Smooth muscle cell (in vitro differentiated cells): ENCODE results near the gene CHMP1B. TPM values are rescaled to one million over a fixed set of nuclear protein-coding genes. Genes with fewer than 3 reads are reported as not detected.

ENCODE experiments used
- DNase-seq: peaks from one replicate; lab custom pipeline; 2025; ENCODE audit not compliant: unreplicated experiment; lab: John Stamatoyannopoulos, UW
- H2AFZ ChIP-seq: fragments of 200-600 bp; sonication (generic); 2 replicates; pipeline ENCODE4 v1.6.0; 2016; ENCODE audit warnings: antibody characterized with exemption, low read depth, mild to moderate bottlenecking
- H3F3A ChIP-seq: fragments of 200-600 bp; sonication (generic); 2 replicates; pipeline ENCODE4 v1.6.0; 2017; ENCODE audit warnings: antibody characterized with exemption, low read depth
- H3K27ac ChIP-seq: fragments of 200-600 bp; sonication (generic); 2 replicates; pipeline ENCODE4 v1.5.1; 2016; ENCODE audit warnings: low read depth, mild to moderate bottlenecking
- H3K27me3 ChIP-seq: fragments of 200-600 bp; sonication (generic); 2 replicates; pipeline ENCODE4 v1.6.1; 2016; ENCODE audit warnings: low read depth, mild to moderate bottlenecking
- H3K36me3 ChIP-seq: fragments of 200-600 bp; sonication (generic); 2 replicates; pipeline ENCODE4 v1.5.1; 2016; ENCODE audit warnings: low read depth
- H3K4me1 ChIP-seq: fragments of 200-600 bp; sonication (generic); 2 replicates; pipeline ENCODE4 v1.5.1; 2016; ENCODE audit warnings: low read depth
- H3K4me2 ChIP-seq: fragments of 200-600 bp; sonication (generic); 2 replicates; pipeline ENCODE4 v1.6.0; 2016; ENCODE audit warnings: mild to moderate bottlenecking
- H3K4me3 ChIP-seq: fragments of 200-600 bp; sonication (generic); 2 replicates; pipeline ENCODE4 v1.5.1; 2016; ENCODE audit warnings: mild to moderate bottlenecking
- H3K79me2 ChIP-seq: fragments of 200-600 bp; sonication (generic); 2 replicates; pipeline ENCODE4 v1.6.0; 2016; ENCODE audit warnings: low read depth, mild to moderate bottlenecking
- H3K9ac ChIP-seq: fragments of 200-600 bp; sonication (generic); 2 replicates; pipeline ENCODE4 v1.6.0; 2016; ENCODE audit warnings: low read depth
- H3K9me3 ChIP-seq: fragments of 200-600 bp; sonication (generic); replicated peaks from 2 replicates; pipeline ENCODE4 v1.5.1; 2016; ENCODE audit warnings: low read depth
- H4K20me1 ChIP-seq: fragments of 200-600 bp; sonication (generic); 2 replicates; pipeline ENCODE4 v1.6.0; 2016; ENCODE audit warnings: low read depth
- CTCF ChIP-seq: fragments of 200-600 bp; sonication (generic); IDR thresholded peaks from 2 replicates; pipeline ENCODE4 v1.5.1; 2017; ENCODE audit warnings: borderline replicate concordance, mild to moderate bottlenecking, antibody characterized with exemption; ENCODE audit not compliant: insufficient read depth, poor library complexity, severe bottlenecking
- WGBS: methylation state at CpG from one replicate; pipeline ENCODE4 v1.1.7; 2016; ENCODE audit warnings: low lambda C conversion rate; 5-methylcytosine and 5-hydroxymethylcytosine counted together
- polyA plus RNA-seq: library from polyadenylated mRNA; unstranded; fragments of >200 nt; fragmentation: Nextera tagmentation; extraction: Ambion mirVana; gene quantifications from 2 replicates; pipeline ENCODE4 v1.2.1, GENCODE V29; 2016
- total RNA-seq: library from RNA; depleted of rRNA; stranded (reverse); fragments of >200 nt; gene quantifications from 2 replicates; pipeline ENCODE4 v1.2.3, GENCODE V29; 2014

CHMP1B gene
- total and polyA plus RNA-seq, 2 experiments from 2014 or later = 35.6 to 54.6 TPM

- H3K9me3 ChIP-seq = no peaks in the 10 kb centered on the region
- no peak overlapping the region for H3K4me3 ChIP-seq
- H3K36me3 ChIP-seq = no peaks in the 10 kb centered on the region
- H3F3A ChIP-seq = no peaks in the 10 kb centered on the region
- H3K27me3 ChIP-seq = no peaks in the 10 kb centered on the region
- H3K4me2 ChIP-seq = no peak overlapping the region
- H3K79me2 ChIP-seq = no peaks in the 10 kb centered on the region
- H3K9ac ChIP-seq = no peak overlapping the region
- no peak overlapping the region for H2AFZ ChIP-seq
- TF ChIP-seq CTCF = no peak
- no peaks in the 10 kb centered on the region for H3K4me1 ChIP-seq
- no peak overlapping the region for H3K27ac ChIP-seq
- no peaks in the 10 kb centered on the region for H4K20me1 ChIP-seq
- DNase-seq = no peak
- 34% methylated on average over 2 of the region's 2 CpGs for WGBS
These were observed 30.5 kb upstream of the CHMP1B start for GRCh38 chr18:11820697-11821096.

DNA sequence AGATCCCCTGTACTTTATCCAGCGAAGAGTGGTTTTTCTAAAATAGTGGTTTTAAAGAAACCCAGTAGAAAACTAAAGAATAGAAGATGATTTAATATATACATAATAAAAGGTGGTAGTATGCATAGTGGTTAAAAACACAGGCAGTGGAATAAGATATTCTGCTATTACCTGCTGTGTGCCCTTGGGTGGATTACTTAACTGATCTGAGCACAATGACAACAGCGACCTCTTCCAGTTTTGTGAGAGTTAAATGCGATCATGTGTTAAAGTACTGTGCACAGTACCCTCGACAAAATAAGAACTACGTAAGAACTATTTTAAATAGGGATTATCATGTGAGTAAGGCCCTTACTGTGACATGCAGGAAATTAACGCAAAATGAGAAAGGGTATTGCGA is 30.0 kb upstream of the CHMP1B start:
- Histone ChIP-seq H3K4me3 (no peak overlapping the region), H3K4me2 (no peak overlapping the region), H3K9ac (no peak overlapping the region), H3K4me1 (no peaks in the 10 kb centered on the region), H3K27me3 (no peaks in the 10 kb centered on the region), H4K20me1 (no peaks in the 10 kb centered on the region), H3K79me2 (no peaks in the 10 kb centered on the region), H2AFZ (no peak overlapping the region), H3K9me3 (no peaks in the 10 kb centered on the region), H3K27ac (no peak overlapping the region), H3F3A (no peaks in the 10 kb centered on the region), H3K36me3 (no peaks in the 10 kb centered on the region)
- no peak for TF ChIP-seq CTCF
- no peak for DNase-seq
- 93% methylated on average over 7 of the region's 7 CpGs for WGBS

DNA sequence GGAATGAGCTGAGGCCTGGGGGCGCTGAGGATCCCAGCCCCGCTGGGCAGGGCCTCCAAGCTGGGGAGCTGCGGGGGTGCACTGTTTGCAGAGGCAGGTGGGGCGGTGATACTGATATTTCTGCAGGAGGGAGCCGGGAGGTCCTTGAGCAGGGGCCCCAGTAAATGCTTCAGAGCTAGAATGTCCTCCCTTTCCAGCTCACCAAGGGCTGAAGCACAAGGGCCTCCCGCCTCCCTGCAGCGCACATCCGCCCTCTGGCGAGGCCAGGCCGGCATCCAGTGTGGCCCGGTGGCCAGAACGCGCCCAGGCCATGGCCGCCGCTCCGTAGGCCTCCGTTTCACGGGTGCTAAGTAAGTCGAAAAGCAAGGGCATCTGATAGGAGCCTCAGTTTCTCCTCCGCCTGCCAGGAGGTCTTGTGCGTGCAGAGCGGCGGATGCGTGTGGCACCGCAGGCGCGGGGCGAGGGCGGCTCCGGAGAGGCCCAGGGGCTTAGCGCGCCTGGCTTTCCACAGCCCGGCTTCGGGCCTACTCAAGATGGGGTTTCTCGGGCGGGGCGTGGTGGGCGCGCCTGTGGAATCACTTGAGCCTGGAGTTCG is 29.5 kb upstream of the CHMP1B start:
- H3K27ac ChIP-seq = no peak overlapping the region
- H3K27me3 ChIP-seq = no peaks in the 10 kb centered on the region
- H3K9me3 ChIP-seq = no peaks in the 10 kb centered on the region
- no peak for TF ChIP-seq CTCF
- H3K79me2 ChIP-seq = no peaks in the 10 kb centered on the region
- no peaks in the 10 kb centered on the region for H4K20me1 ChIP-seq
- no peak overlapping the region for H3K9ac ChIP-seq
- H3K4me3 ChIP-seq = no peak overlapping the region
- H3K4me1 ChIP-seq = no peaks in the 10 kb centered on the region
- WGBS = 94% methylated on average over 40 of the region's 40 CpGs
- no peaks in the 10 kb centered on the region for H3K36me3 ChIP-seq
- no peaks in the 10 kb centered on the region for H3F3A ChIP-seq
- H2AFZ ChIP-seq = no peak overlapping the region
- H3K4me2 ChIP-seq = no peak overlapping the region
- no peak for DNase-seq

- Histone ChIP-seq H3K9ac (no peak overlapping the region), H3K4me2 (no peak overlapping the region), H3K4me1 (no peaks in the 10 kb centered on the region), H2AFZ (no peak overlapping the region), H3F3A (no peaks in the 10 kb centered on the region), H3K4me3 (no peak overlapping the region), H3K27me3 (no peaks in the 10 kb centered on the region), H3K36me3 (no peaks in the 10 kb centered on the region), H3K79me2 (no peaks in the 10 kb centered on the region), H3K27ac (no peak overlapping the region), H3K9me3 (no peaks in the 10 kb centered on the region), H4K20me1 (no peaks in the 10 kb centered on the region)
- 45% methylated on average over 5 of the region's 5 CpGs for WGBS
- no peak for DNase-seq
- no peak for TF ChIP-seq CTCF
These were observed 27.7 kb upstream of the CHMP1B start for GRCh38 chr18:11823545-11823944.
